ENCODE results near the gene USP40.

USP40 gene

DNA sequence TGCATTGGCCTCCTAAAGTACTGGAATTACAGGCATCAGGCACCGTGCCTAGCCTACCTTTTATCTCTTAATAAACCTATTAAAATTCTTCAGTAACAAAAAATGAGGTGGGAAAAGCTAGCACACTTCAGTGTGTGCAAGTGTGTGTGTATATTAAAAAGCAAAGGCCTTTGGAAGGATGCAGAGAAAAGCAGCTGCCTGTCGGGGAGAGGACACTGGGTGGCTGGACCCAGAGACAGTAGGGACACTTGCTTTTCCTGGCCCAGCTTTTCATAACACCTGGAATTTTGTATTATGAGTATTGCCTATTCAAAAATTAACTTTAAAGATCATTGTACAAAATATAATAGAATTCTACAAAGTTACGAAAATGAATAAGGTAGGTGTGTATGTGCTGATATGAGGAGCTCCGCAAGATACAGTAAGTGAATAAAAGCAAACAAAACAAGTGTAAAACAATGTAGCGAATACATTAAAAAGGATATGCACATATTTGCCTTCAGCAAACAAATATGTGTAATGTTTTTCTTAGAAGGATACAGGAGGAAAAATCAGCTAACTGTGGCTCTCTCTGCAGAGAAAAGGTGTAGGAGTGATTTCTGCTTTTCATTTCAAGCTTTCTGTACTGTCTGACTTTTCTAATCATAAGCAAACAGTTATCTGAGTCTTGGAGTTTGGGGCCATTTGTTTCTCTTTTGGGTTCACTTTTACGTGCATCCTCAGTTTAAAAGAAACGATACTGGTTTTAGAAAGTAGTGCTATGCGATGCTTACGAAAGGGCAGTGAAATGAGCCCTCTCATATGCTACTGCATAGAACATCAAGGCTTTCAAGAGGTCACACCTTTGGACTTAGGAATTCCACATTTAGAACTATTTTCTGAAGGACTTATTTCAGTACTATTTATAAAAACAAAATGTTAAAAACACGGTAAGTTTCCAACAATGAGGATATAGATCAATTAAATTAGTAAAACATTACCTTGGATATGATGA, 70.8 kb downstream of the USP40 start:
- no peak overlapping the region for H3K4me3 ChIP-seq
- no peak overlapping the region for H3K27ac ChIP-seq
- TF ChIP-seq, protein P1, sequence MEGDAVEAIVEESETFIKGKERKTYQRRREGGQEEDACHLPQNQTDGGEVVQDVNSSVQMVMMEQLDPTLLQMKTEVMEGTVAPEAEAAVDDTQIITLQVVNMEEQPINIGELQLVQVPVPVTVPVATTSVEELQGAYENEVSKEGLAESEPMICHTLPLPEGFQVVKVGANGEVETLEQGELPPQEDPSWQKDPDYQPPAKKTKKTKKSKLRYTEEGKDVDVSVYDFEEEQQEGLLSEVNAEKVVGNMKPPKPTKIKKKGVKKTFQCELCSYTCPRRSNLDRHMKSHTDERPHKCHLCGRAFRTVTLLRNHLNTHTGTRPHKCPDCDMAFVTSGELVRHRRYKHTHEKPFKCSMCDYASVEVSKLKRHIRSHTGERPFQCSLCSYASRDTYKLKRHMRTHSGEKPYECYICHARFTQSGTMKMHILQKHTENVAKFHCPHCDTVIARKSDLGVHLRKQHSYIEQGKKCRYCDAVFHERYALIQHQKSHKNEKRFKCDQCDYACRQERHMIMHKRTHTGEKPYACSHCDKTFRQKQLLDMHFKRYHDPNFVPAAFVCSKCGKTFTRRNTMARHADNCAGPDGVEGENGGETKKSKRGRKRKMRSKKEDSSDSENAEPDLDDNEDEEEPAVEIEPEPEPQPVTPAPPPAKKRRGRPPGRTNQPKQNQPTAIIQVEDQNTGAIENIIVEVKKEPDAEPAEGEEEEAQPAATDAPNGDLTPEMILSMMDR (IDR thresholded peaks at IDR 0.05): no peak
- DNase-seq (ENCODE audit: low spot score): no peak

DNA sequence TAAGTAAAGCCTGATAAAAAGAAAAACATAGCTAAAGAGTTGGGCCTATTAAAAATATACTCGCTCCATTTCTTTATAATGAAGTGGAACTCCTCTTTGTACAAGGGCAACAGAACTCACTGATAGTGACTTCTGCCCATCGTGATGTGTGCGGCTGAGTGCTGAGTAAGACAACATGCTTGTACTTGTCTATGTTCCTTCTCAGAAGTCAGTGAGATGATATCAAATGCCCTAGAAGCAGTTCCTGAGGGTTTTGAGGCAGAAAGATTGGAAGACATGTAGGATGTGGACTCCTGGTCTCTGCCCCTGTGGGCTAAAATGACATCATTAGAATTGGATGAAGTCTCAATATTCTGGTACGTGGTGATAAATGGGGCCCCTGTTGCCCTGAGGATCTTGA, 73.8 kb downstream of the USP40 start:
- H3K4me3 ChIP-seq: no peak overlapping the region
- TF ChIP-seq, protein P1 (IDR thresholded peaks at IDR 0.05): no peak
- H3K27ac ChIP-seq: no peak overlapping the region
- no peak for DNase-seq (ENCODE audit: low spot score)

DNA sequence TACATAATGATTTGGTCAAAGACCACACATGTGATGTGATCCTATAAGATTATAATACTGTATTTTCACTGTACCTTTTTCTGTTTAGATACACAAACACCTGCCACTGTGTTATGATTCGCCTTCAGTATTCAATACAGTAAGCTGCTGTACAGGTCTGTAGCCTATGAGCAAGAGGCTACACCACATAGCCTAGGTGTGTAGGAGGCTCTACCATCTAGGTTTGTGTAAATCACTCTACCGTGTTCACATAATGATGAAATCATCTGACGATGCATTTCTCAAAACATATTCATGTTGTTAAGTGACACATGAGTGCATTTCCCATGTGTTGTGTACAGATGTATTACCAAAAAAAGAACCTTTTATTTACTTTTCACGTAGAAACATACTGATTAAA, 74.5 kb downstream of the USP40 start:
- no peak overlapping the region for H3K27ac ChIP-seq

DNA sequence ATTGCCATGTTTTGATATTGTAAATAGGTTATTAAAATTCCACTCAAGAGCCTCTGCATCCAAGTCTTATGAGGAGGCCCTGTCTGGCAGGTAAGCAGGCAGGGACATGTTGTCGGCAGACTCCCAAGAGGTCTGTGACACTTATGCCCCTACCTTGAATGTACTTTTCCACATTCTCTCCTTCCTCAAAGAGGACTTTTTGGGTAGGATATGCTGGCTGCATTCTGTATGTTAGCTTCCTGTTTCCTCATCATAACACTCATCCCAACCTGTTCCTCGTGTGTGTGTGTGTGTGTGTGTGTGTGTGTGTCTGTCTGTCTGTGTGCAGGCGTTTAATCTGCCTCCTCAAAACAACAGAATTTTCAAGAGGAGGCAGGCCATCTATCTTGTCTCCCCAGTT, 75.3 kb downstream of the USP40 start:
- H3K4me3 ChIP-seq: no peak overlapping the region
- no peak overlapping the region for H3K27ac ChIP-seq
- no peak for DNase-seq (ENCODE audit: low spot score)
- TF ChIP-seq, protein P1 (IDR thresholded peaks at IDR 0.05): no peak

More for the DNA sequence above, 74.5 kb downstream of the USP40 start:
- no peak overlapping the region for H3K4me3 ChIP-seq
- DNase-seq (ENCODE audit: low spot score): no peak
- TF ChIP-seq, protein P1 (IDR thresholded peaks at IDR 0.05): no peak

DNA sequence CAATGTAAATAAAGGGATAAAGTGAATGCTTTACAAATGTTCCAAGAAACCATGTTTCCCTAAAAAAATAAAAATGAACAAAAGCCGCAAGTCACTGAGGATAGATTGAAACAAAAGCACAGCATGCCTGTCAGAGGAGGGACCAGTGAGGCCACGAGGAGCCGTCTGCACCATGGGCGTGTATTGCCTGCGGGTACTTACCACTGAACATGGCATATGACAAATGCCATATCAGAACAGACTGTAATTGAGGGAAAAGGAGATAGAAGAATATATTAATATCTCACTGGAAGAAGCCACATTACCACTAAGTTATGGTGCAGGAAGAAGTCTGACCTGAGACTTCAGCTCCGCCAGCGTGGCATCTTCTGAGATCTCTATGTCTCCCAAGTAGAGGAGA, 75.8 kb downstream of the USP40 start:
- no peak for DNase-seq (ENCODE audit: low spot score)
- TF ChIP-seq, protein P1 (IDR thresholded peaks at IDR 0.05): no peak
- H3K27ac ChIP-seq: no peak overlapping the region
- H3K4me3 ChIP-seq: no peak overlapping the region

DNA sequence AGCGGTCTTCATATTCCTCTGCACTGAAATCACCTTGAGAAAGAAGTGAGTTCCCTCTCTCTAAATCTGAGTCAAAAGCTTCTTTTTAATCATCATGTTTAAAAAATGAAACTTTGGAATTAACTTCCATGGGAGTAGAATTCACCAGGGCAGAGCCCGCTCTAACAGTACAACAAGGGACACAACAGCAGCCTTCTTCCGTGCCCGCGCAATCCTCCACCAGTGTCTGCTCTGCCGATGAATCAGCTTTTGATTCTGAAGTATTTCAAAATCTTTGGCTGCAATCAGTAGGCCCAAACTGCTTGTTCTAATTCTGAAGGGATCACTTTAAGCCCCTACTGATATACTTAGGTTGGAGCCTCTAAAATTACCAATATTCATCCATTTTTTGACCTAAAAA, 76.9 kb downstream of the USP40 start:
- TF ChIP-seq, protein P1 (IDR thresholded peaks at IDR 0.05): no peak
- Histone ChIP-seq H3K4me3 (no peak overlapping the region), H3K27ac (peak overlapping the region; percentile 69 to 84)
- DNase-seq (ENCODE audit: low spot score): no peak

DNA sequence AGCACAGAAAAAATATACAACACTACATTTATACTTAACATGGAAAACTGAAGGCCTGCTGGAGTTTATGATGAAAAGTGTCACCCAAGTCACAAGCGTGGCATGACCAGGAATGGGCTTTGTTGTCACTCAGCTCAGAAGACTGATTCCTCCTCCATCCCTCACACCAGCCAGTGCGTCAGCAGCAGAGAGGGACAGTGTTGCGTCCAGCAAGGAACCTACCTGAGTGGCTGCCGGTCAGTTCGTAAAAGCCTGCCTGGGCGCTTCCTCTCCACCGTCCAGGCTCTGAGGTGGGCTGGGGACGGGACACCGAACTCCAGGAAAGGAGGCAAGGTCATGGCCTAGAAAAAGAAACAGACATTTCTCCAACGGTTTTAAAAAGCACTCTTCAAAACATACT, 77.4 kb downstream of the USP40 start:
- Histone ChIP-seq H3K4me3 (no peak overlapping the region), H3K27ac (peak overlapping the region; percentile 69 to 84)
- DNase-seq (ENCODE audit: low spot score): no peak
- TF ChIP-seq, protein P1 (IDR thresholded peaks at IDR 0.05): no peak

Data from coronary artery (tissue), 2 donors.